PFSK-1 (cell line): ENCODE data around the gene NSMCE1.

Source experiments
- FOXP2 ChIP-seq: optimal IDR thresholded peaks from 2 replicates; pipeline ENCODE3; 2011; ENCODE audit warnings: borderline replicate concordance, control low read depth, inconsistent platforms; ENCODE audit not compliant: insufficient read depth; ENCODE audit errors: extremely low read length, extremely low read depth
- POLR2AphosphoS5 ChIP-seq: IDR thresholded peaks from 2 replicates; pipeline ENCODE4 v1.6.1; 2012; ENCODE audit warnings: low read depth, mild to moderate bottlenecking, control low read depth, low read length, moderate library complexity
- REST ChIP-seq, 2 experiments: IDR thresholded peaks; 2 replicates each; pipeline versions ENCODE4 v1.6.1 to v1.8.0; 2011 to 2012; ENCODE audit warnings: low read depth in 2 of 2, low read length in 2 of 2, control low read depth in 1 of 2, inconsistent platforms in 1 of 2, mild to moderate bottlenecking in 1 of 2, moderate library complexity in 1 of 2; ENCODE audit not compliant: insufficient read depth in 1 of 2
- SIN3A ChIP-seq: IDR thresholded peaks from 2 replicates; pipeline ENCODE4 v1.6.1; 2012; ENCODE audit warnings: mild to moderate bottlenecking, low read length, moderate library complexity, borderline replicate concordance; ENCODE audit not compliant: insufficient read depth
- TAF1 ChIP-seq: IDR thresholded peaks from 2 replicates; pipeline ENCODE4 v1.6.1; 2012; ENCODE audit warnings: low read length, control low read depth, borderline replicate concordance; ENCODE audit not compliant: insufficient read depth

Gene NSMCE1

DNA sequence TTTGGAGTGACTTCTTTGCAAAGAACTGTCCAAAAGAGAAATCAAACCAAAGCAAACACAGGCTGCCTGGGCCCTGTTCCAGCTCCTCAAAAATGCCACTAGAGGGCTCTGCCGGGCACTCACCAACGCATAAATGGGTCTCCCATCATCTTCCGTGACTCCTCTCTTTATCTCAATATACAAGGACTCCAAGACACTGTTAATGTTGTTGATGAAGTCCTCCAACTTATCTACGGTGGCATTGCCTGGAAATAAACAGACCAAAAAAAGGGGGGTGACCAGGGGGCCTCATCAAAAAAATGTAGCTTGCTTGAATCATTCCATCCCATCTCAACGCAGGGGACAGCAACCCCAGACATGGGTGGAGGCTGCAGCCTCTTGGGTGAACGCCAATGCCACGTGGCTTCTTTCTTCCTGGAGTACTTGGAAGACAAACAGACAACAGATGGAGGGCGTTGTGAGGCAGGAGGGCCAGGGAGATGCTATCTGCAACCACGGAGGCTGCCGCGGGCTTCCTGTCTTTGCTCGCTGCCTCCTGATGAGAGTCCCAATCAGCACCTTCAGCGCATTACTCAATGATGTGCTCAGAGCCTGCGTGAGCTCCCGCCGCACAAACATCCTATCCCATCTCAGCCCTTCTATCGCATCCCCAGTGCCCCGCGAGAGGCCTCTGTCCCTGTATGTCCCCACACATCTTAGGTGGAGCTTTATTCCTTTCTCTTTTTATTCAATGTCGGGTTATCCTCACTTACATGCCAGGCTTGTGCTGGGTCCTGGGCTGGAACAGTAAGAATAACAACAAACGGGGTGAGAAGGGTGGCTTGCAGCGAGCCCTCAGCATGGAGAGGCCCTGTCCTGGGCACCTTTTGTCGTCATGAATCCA is 33.3 kb downstream of the NSMCE1 start:
- TF ChIP-seq TAF1 = peak; percentile 49; the same call in 1 of the 2 replicates
- TF ChIP-seq POLR2AphosphoS5 = peak; percentile 55; the same call in 1 of the 2 replicates
- 0 out of 4 replicates have a peak, but pooled peaks of 1 of the 2 experiments have one; percentile 39 for TF ChIP-seq REST (IDR thresholded peaks at IDR 0.05; ENCODE audit: insufficient read depth in 1 of 2, low read depth in 2 of 2, low read length in 2 of 2)
- TF ChIP-seq SIN3A = peak; percentile 91; the same call in 1 of the 2 replicates
- peak; percentile 83 for TF ChIP-seq FOXP2

DNA sequence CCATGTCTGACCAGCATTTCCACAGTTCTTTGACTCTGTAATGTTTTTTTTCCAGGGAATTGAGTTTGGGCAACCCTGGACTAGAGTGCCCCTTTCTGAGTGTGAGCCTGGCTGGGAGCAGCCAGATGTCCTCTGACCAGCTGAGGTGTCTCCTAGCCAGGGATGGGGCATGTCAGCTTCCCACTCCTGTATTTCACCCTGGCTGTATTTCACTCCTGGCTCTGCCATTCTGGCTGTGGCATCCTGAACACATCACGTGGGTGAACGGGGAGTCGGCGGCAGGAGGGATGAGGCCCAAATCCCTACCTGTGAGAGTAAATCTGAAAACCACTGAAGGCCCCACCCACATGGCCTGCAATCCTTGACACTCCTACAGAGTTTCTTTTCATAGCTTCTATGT is 34.0 kb downstream of the NSMCE1 start:
- TF ChIP-seq REST (IDR thresholded peaks at IDR 0.05; ENCODE audit: insufficient read depth in 1 of 2, low read depth in 2 of 2, low read length in 2 of 2) (no peak), FOXP2 (no peak), SIN3A (no peak), POLR2AphosphoS5 (no peak), TAF1 (no peak)

DNA sequence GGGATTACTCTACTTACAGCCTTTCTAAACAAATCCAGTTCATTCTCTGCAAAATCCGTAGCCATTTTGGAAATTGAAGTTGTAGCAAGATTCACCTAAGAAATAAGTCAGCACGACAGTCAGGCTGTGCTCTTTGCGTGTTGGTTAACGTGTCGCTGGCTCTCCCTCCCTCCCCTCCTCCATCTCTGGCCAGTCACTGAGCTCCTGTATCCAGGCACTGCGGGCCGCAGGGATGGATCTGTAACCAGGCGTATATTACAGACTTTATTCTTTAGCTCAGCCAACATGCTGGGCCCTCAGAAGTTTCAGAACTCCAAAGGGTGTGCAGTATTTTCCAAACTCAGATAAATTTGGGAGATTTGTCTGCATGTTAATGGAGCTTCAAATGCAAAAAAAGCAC is 34.4 kb downstream of the NSMCE1 start:
- TF ChIP-seq REST (IDR thresholded peaks at IDR 0.05; ENCODE audit: insufficient read depth in 1 of 2, low read depth in 2 of 2, low read length in 2 of 2) (no peak), TAF1 (no peak), POLR2AphosphoS5 (no peak), SIN3A (no peak), FOXP2 (no peak)

DNA sequence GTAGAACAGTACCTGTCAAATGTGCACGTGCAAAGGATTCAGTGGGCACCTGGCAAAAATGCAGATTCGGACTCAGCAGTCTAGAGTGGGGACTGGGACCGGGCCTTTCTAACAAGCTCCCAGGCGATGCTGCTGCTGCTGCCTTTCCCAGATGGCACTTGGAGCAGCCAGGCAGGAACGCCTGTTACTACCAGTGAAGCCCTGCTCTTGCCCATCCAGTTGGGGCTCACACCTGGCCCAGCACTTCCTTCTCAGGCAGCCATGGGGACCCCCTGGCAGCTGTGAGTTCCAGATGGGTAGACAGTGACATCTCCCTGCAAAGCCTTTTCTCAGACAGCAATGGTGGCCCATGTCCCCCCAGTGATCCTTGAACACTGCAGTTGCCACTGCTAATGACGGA is 34.8 kb downstream of the NSMCE1 start:
- TF ChIP-seq POLR2AphosphoS5 (no peak), TAF1 (no peak), FOXP2 (no peak), REST (IDR thresholded peaks at IDR 0.05; ENCODE audit: insufficient read depth in 1 of 2, low read depth in 2 of 2, low read length in 2 of 2) (no peak), SIN3A (no peak)
